ENCODE results near the gene RPL4.

RPL4 gene

DNA sequence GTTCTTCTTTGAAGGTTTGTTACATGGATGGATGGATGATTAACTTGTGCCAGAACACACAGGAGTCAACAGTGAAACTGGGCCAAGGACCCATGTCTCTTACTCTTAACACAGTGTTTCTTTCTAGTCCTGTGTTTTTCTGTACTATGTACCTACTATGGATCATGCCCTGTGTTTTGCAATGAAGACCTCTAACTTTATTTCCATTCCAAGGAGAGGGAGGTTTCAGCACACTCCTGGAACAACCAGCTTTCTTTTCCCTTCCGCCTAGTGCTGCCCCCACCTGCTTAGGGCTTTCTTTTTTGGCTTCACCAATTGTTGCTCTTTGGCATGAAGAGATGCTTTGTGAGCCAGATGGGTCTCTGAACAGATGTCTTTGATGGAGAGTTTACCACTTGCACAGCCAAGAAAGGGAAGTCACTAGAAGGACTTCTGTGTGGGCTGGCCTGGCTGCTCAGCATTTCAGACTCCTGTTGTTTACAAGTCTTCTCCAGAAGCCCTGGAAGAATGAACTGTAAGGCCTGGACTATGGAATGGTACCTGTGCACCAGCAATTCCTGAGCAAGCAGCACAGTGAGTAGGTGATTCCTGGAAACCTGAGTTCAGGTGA lies 51.6 kb downstream of the RPL4 start:
- DNase-seq = peak; percentile 50

DNA sequence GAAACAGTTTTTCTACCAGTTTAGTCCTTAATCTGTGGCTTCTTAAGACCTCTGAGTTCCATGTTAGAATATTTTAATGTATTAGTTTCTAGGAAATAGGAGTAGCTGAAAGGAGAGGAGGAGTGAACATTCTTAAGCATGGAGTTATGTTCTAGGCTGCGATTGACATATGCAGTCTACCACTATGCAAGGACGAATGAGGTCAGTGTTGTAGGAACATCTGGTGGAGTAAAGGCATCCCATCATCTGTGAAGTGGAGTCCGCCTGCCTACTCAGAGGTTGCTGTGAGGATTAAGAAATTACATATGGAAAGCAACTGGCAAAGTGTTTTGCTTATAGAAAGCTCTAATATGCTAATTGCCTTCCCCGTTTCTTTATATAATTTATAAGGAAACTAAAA lies 52.2 kb downstream of the RPL4 start:
- DNase-seq = no peak
